Fibroblast of the conjunctiva (primary cell): ENCODE measurements around the gene CTBP1.
"Not testable (repeated sequence)": the region's sequence is repeated elsewhere in the genome, so short reads cannot be mapped to it uniquely, and the experiment has no call there.

Experiments used
- DNase-seq: peaks from one replicate; pipeline ENCODE4 v3.0.0-alpha.2; 2010; ENCODE audit warnings: low read depth

CTBP1 gene

GRCh38 chr4:1237981-1238675 lies 10.8 kb downstream of the CTBP1 start:
- DNase-seq, result no peak

DNA sequence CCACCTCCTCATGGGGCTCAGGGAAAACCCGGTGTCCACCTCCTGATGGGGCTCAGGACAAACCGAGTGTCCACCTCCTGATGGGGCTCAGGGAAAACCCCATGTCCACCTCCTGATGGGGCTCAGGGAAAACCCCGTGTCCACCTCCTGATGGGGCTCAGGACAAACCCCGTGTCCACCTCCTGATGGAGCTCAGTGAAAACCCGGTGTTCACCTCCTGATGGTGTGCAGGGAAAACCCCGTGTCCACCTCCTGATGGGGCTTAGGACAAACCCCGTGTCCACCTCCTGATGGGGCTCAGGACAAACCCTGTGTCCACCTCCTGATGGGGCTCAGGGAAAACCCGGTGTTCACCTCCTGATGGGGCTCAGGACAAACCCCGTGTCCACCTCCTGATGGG lies 11.7 kb downstream of the CTBP1 start:
- DNase-seq, result not testable (repeated sequence)

- DNase-seq, result not testable (repeated sequence)
These were observed 12.1 kb downstream of the CTBP1 start for GRCh38 chr4:1236836-1237235.

- no peak for DNase-seq
These were observed 12.8 kb downstream of the CTBP1 start for GRCh38 chr4:1236103-1236641.

DNA sequence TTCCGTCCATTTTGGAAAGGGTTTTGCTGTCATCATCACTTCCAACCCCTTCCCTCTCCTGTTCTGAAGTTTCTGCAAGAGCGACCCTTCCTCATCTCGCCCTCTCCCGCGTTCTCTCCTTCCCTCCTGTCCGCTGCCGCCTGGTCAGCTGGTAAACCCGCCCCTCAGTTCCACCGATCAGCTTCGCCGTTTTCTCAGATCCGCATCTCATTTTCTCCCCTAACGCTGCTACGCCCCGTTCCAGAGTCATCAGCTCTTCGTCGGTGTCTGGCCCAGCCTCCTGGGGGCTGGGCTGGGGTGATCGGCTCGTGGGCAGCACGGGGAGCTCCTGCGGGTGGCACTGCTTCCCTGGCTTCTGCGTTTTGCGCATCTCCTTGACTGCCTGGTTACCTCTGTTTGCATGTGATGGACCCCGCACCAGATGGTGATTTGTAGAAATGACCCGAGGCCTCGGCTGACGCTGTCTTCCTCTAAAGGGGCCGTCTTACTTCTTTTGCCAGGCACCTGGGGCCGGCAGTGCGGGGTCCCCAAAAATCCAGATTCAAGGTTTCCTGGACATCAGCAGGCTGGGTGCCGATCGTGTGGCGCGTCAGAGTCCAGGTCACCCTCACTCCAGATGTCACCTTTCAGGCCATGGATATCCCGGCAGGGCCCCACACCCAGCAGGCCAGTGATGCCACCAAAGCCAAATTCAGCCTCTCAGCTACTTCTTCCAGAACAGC lies 13.4 kb downstream of the CTBP1 start:
- no peak for DNase-seq

DNA sequence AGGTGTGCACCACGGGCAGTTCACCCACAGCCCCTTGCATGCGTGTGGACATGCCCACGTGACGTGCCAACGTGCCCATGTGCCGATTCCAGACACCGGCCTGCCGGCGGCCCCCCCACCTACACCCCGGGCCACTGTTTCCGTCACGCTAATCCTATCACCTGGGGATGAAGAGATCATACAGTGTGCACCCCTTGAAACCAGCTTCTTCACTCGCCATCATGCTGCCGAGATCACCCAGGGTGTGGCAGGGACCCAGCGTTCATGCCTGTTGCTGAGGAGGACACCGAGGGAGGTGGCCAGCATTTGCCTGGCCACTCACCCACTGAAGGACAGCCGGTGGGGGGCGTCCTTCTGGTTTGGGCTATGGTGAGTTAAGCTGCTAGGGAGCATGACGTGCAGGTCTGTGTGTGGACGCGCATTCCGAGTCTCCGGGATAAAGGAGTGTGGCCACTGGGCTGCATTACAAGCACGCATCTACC lies 14.1 kb downstream of the CTBP1 start:
- no peak for DNase-seq

DNA sequence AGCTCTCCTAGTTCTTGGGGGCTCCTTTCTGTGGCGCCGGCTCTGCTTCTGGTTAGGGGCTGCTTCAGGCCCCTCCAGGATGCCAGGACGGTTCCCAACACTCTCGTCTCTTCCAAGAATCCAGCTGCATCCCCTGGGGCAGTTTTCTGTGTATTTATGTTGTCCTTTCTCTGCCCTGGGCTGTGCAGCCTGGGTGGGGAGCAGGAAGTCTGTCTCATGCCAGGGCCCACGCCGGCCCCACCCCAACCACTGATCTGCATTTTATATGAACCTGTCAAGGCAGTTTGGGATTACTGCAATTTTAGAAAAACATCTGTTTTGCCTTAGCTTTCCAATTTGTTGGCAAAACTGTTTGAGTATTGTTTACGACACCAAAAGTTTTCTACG lies 14.6 kb downstream of the CTBP1 start:
- DNase-seq, result no peak

GRCh38 chr4:1233641-1234308 lies 15.2 kb downstream of the CTBP1 start:
- no peak for DNase-seq

DNA sequence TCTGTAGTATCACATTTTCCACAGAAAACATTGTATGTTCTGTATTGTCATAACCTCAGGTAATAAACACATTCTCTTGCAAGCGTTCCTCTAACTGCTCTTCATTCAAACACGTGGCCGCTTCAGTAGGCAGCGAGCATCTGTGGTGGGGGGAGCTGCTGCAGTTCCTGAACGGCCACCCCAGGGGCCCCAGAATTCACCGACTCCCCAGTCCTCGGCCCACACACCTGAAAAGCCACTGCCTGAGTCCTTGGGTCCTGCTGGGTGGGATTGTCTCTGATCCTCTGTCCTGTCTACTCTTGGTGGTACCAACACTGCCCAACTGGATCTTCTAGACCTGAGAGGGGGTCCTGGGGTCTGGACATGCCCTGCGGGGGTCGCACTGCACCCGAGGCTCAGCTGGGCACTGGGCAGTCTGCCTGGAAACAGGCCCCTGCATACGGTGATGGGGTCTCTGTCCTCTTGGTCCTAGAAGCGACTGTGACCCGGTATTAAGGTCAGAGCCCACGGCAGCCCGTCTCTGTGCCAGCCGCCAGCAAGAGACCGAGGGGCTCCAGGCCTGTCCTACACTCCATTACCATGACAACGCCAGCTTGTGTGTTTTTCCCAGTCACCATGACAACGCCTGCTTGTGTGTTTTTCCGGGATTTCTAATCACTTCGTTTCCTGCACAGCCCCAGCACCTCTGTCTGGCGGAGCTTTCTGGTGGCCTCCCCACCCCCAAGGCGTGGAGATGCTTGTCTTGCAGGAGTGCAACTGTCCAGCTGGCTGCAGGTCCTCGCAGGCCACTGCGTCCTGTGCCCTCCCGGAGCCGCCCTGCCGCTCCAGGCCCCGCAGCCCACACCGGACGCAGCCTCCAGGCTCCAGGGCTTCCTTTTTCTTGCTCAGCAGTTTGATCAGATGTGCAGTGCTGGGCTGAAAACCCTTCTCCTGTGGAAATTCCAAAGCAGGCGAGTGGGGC lies 16.0 kb downstream of the CTBP1 start:
- no peak for DNase-seq

DNA sequence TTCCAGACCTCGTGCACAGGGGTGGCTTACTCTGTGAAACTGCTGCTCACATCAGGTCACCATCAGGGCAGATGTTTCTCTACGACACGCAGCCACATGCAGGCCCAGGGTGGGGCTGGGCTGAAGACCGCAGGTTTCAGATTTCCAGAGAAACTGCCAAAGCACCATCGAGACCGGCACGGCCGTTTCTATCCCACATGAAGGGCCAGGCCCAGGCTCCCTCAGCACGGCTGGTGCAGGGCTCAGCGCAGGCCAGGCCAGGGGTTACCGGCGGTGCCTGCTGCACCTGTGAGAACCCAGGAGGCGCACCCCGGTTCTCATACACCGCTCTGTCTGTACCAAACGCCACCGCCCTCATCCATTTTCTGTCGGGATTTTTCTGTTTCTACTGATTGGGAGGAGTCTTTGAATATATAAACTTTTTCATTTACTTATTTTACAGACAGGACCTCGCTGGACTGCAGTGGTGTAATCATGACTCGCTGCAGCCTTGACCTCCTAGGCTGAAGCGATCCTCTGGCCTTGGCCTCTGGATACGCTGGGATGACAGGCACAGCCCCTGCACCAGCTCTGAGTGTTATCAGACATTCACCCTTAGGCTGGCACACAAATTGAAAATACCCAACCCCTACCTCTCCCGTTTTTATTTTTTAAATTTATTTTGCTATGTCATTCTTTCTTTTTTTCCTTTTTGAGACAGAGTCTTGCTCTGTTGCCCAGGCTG lies 17.1 kb downstream of the CTBP1 start:
- DNase-seq, result no peak

- DNase-seq, result no peak
These were observed 17.8 kb downstream of the CTBP1 start for GRCh38 chr4:1230971-1231636.

DNA sequence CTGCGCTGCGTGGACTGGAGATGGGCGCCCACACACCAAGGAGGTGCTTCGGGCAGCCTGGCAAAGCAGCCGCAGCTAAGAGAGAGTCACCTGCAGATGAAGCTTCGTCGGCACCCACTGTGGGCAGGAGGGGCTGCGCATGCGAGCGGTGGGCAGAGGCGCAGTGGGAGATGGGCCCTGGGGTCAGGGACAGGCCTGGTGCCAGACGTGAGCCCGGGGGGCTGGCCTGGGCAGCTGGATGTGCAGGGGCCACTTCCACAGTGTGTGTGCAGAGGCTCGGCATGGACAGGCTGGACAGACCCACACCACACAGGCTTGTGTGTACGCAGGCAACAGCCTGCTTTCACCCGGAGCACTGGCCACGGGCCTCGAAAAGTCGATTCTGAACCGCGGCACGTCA lies 18.6 kb downstream of the CTBP1 start:
- DNase-seq, result no peak

DNA sequence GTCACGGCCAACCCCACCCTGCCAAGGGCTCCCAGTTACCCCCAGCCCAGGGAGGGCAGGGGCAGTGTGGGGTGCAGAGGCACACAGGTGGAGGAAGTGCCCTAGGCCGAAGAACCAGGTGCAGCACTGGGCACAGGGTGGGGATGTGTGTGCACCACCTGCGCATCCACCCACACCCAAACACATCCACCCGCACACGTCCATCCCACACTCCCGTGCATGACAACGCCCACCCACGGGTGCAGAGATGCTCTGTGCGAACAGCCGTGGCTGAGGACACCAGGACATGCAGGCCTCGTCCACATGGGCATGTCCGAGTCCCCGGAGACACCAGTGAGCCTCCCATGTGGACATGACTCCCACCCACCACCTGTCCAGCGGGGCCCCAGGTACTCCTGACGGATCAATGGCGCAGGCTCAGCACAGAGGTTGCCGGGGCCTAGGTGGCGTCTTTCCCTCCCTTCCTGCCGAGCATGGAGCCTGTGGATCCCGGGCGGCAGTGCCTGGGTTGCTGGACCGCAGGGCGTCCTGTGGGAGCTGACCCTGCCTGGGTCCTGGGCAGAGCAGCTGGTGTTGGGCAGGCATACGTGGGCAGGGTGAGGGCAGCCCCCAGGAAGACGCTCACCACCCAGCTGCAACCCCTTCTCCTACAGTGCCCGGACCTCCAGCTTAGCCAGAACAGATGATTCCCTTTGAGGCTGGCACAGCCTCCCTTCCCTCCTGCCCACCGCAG lies 19.6 kb downstream of the CTBP1 start:
- no peak for DNase-seq

DNA sequence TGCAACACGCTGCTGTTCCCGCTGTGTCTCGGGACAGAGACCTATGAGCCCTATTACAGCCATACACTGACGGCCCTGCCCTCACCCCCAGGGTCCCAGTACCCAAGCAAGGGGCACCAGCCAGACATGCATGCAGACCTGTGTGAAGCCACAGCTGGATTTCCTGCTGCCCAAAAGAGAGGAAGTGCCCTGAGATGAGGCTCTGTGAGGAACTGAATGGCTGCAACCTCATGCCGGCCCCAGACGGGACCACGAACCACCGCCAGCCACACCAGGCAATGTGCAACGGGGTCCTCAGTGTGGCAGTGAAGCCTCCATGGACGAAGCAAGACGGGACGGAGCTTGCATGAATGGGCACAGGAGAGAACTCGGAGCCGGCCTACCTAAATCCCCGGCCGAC lies 21.1 kb downstream of the CTBP1 start:
- DNase-seq, result no peak

DNA sequence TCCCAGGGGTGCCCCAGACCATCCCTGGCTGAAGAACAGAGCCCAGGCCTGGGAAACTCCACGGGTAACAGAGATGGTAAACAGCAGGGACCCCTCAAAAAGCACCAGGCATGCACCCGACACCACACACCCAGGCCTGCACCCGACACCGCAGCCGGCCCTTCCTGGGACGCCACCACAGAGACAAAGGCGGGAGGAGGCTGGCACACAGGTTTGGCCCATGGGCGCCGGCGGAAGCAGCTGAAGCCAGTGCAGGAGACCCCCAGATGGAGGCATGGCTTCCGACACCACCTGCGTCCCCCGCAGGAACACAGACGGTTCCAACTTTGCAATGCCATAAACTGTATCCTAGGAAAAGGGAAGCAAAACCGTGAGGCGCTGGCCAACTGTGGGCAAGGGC lies 22.3 kb downstream of the CTBP1 start:
- DNase-seq, result no peak

- no peak for DNase-seq
These were observed 22.8 kb downstream of the CTBP1 start for GRCh38 chr4:1226144-1226481.

DNA sequence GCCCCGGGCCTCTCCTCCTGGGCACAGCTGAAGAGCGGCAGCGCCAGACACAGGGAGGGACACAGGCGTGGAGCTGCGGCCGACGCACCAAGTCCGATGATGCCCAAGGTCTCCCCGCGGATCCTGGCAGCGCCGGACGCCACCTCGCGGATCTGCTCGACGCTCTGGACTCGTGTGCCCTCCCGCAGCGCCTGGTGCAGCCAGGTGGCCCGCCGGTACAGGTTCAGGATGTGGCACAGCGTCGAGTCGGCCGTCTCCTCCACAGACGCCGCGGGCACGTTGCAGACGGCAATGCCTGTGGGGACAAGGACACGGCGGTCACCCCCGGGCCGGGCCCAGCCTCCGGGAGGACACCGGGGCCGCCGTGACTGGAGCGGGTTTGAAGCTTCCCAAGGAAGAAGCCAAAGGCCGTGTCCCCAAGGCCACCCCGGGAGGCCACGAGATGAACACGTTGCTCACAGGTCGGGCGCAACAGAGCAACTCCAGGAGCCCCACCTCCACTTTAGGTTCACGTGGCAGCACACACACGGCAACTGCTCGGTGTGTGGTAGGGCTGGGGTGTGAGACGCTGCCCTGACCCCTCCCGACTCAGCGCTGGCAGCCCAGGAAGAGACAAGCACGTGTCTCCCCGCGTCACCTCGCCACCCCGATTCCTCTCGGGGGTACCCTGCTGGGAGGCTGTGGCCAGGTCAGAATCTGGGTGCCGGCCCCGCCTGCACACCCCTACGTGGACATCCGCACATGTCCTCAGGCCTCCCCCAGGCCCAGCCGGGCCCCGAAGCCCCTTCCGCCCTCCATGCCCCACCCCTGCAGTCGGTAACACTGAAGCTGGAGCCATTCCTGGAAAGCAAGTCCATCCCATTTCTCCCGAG lies 23.4 kb downstream of the CTBP1 start:
- DNase-seq, result no peak

GRCh38 chr4:1223841-1224809 lies 24.8 kb downstream of the CTBP1 start:
- no peak for DNase-seq
